G401.6 (cell line): ENCODE data around the gene ASB13.

ENCODE experiments used
- FAIRE-seq: peaks from 2 replicates; lab custom pipeline; 2012; peaks lifted over from hg19 to GRCh38; lab: Jason Lieb, UNC

ASB13 gene

GRCh38 chr10:5669604-5670003 lies 3.2 kb upstream of the ASB13 start:
- no peak for FAIRE-seq

- no peak for FAIRE-seq
Observed at GRCh38 chr10:5668429-5668828, 2.0 kb upstream of the ASB13 start.

GRCh38 chr10:5666841-5667630 lies 641 bp upstream of the ASB13 start:
- no peak for FAIRE-seq

- FAIRE-seq: no peak
Observed at GRCh38 chr10:5665373-5666007, 905 bp downstream of the ASB13 start.

GRCh38 chr10:5663692-5664427 lies 2.5 kb downstream of the ASB13 start:
- FAIRE-seq: no peak

GRCh38 chr10:5662708-5663579 lies 3.5 kb downstream of the ASB13 start:
- no peak for FAIRE-seq

- FAIRE-seq: no peak
Observed at GRCh38 chr10:5661043-5661442, 5.4 kb downstream of the ASB13 start.

GRCh38 chr10:5659702-5660528 lies 6.5 kb downstream of the ASB13 start:
- no peak for FAIRE-seq

GRCh38 chr10:5658871-5659618 lies 7.3 kb downstream of the ASB13 start:
- FAIRE-seq: no peak

- FAIRE-seq: no peak
Observed at GRCh38 chr10:5656737-5657579, 9.4 kb downstream of the ASB13 start.

GRCh38 chr10:5655121-5655520 lies 11.3 kb downstream of the ASB13 start:
- FAIRE-seq: no peak

GRCh38 chr10:5654218-5654755 lies 12.1 kb downstream of the ASB13 start:
- no peak for FAIRE-seq

- no peak for FAIRE-seq
Observed at GRCh38 chr10:5652746-5653145, 13.6 kb downstream of the ASB13 start.

- no peak for FAIRE-seq
Observed at GRCh38 chr10:5651388-5651764, 15.0 kb downstream of the ASB13 start.

- no peak for FAIRE-seq
Observed at GRCh38 chr10:5650664-5651387, 15.6 kb downstream of the ASB13 start.

- no peak for FAIRE-seq
Observed at GRCh38 chr10:5649746-5650145, 16.6 kb downstream of the ASB13 start.

GRCh38 chr10:5648494-5649457 lies 17.6 kb downstream of the ASB13 start:
- no peak for FAIRE-seq
